ENCODE results near the gene CCDC85C.

CCDC85C gene

GRCh38 chr14:99549684-99550083, 54.3 kb downstream of the CCDC85C start:
- Histone ChIP-seq H3K4me1 (ENCODE audit: control insufficient read depth, insufficient read depth, low read length) (peaks cover 66% of the 10 kb centered on the region), H3K9ac (ENCODE audit: low read length) (no peak overlapping the region), H3K27me3 (ENCODE audit: control insufficient read depth, insufficient read depth, low read length) (no peaks in the 10 kb centered on the region), H3K27ac (ENCODE audit: low read depth, low read length) (peak overlapping the region; percentile 61), H3K4me3 (ENCODE audit: low read length) (no peak overlapping the region), H3K36me3 (ENCODE audit: control insufficient read depth, insufficient read depth, low read length) (no peaks in the 10 kb centered on the region)

GRCh38 chr14:99548871-99549515, 55.0 kb downstream of the CCDC85C start:
- peaks cover 63% of the 10 kb centered on the region for H3K4me1 ChIP-seq (ENCODE audit: control insufficient read depth, insufficient read depth, low read length)
- H3K27ac ChIP-seq (ENCODE audit: low read depth, low read length): peak overlapping the region; percentile 61
- H3K4me3 ChIP-seq (ENCODE audit: low read length): no peak overlapping the region
- H3K9ac ChIP-seq (ENCODE audit: low read length): no peak overlapping the region
- H3K36me3 ChIP-seq (ENCODE audit: control insufficient read depth, insufficient read depth, low read length): no peaks in the 10 kb centered on the region
- no peaks in the 10 kb centered on the region for H3K27me3 ChIP-seq (ENCODE audit: control insufficient read depth, insufficient read depth, low read length)

GRCh38 chr14:99548255-99548654, 55.8 kb downstream of the CCDC85C start:
- Histone ChIP-seq H3K27ac (ENCODE audit: low read depth, low read length) (peak overlapping the region; percentile 53), H3K4me1 (ENCODE audit: control insufficient read depth, insufficient read depth, low read length) (peaks cover 58% of the 10 kb centered on the region)

GRCh38 chr14:99546234-99546879, 57.6 kb downstream of the CCDC85C start:
- no peak overlapping the region for H3K9ac ChIP-seq (ENCODE audit: low read length)
- H3K27ac ChIP-seq (ENCODE audit: low read depth, low read length): peak overlapping the region; percentile 46
- peaks cover 48% of the 10 kb centered on the region for H3K4me1 ChIP-seq (ENCODE audit: control insufficient read depth, insufficient read depth, low read length)

More at GRCh38 chr14:99548255-99548654, 55.8 kb downstream of the CCDC85C start:
- Histone ChIP-seq H3K27me3 (ENCODE audit: control insufficient read depth, insufficient read depth, low read length) (no peaks in the 10 kb centered on the region), H3K36me3 (ENCODE audit: control insufficient read depth, insufficient read depth, low read length) (no peaks in the 10 kb centered on the region), H3K4me3 (ENCODE audit: low read length) (no peak overlapping the region), H3K9ac (ENCODE audit: low read length) (no peak overlapping the region)

GRCh38 chr14:99545586-99545985, 58.4 kb downstream of the CCDC85C start:
- H3K27ac ChIP-seq (ENCODE audit: low read depth, low read length): peak overlapping the region; percentile 21
- no peaks in the 10 kb centered on the region for H3K36me3 ChIP-seq (ENCODE audit: control insufficient read depth, insufficient read depth, low read length)
- no peak overlapping the region for H3K9ac ChIP-seq (ENCODE audit: low read length)
- no peaks in the 10 kb centered on the region for H3K27me3 ChIP-seq (ENCODE audit: control insufficient read depth, insufficient read depth, low read length)
- peaks cover 47% of the 10 kb centered on the region for H3K4me1 ChIP-seq (ENCODE audit: control insufficient read depth, insufficient read depth, low read length)
- H3K4me3 ChIP-seq (ENCODE audit: low read length): no peak overlapping the region

More at GRCh38 chr14:99546234-99546879, 57.6 kb downstream of the CCDC85C start:
- Histone ChIP-seq H3K27me3 (ENCODE audit: control insufficient read depth, insufficient read depth, low read length) (no peaks in the 10 kb centered on the region), H3K4me3 (ENCODE audit: low read length) (no peak overlapping the region), H3K36me3 (ENCODE audit: control insufficient read depth, insufficient read depth, low read length) (no peaks in the 10 kb centered on the region)

GRCh38 chr14:99544991-99545390, 59.0 kb downstream of the CCDC85C start:
- Histone ChIP-seq H3K4me3 (ENCODE audit: low read length) (no peak overlapping the region), H3K27ac (ENCODE audit: low read depth, low read length) (peak overlapping the region; percentile 21), H3K36me3 (ENCODE audit: control insufficient read depth, insufficient read depth, low read length) (no peaks in the 10 kb centered on the region), H3K4me1 (ENCODE audit: control insufficient read depth, insufficient read depth, low read length) (peaks cover 47% of the 10 kb centered on the region), H3K9ac (ENCODE audit: low read length) (no peak overlapping the region), H3K27me3 (ENCODE audit: control insufficient read depth, insufficient read depth, low read length) (no peaks in the 10 kb centered on the region)

- H3K4me1 ChIP-seq (ENCODE audit: control insufficient read depth, insufficient read depth, low read length): peaks cover 37% of the 10 kb centered on the region
- H3K9ac ChIP-seq (ENCODE audit: low read length): no peak overlapping the region
- no peaks in the 10 kb centered on the region for H3K36me3 ChIP-seq (ENCODE audit: control insufficient read depth, insufficient read depth, low read length)
- no peak overlapping the region for H3K4me3 ChIP-seq (ENCODE audit: low read length)
- no peaks in the 10 kb centered on the region for H3K27me3 ChIP-seq (ENCODE audit: control insufficient read depth, insufficient read depth, low read length)
- peak overlapping the region; percentile 5 for H3K27ac ChIP-seq (ENCODE audit: low read depth, low read length)
Observed at GRCh38 chr14:99543985-99544384, 60.0 kb downstream of the CCDC85C start.

GRCh38 chr14:99543370-99543769, 60.6 kb downstream of the CCDC85C start:
- Histone ChIP-seq H3K27me3 (ENCODE audit: control insufficient read depth, insufficient read depth, low read length) (no peaks in the 10 kb centered on the region), H3K4me3 (ENCODE audit: low read length) (no peak overlapping the region), H3K36me3 (ENCODE audit: control insufficient read depth, insufficient read depth, low read length) (no peaks in the 10 kb centered on the region), H3K9ac (ENCODE audit: low read length) (no peak overlapping the region), H3K4me1 (ENCODE audit: control insufficient read depth, insufficient read depth, low read length) (peaks cover 35% of the 10 kb centered on the region), H3K27ac (ENCODE audit: low read depth, low read length) (peak overlapping the region; percentile 5)

- Histone ChIP-seq H3K36me3 (ENCODE audit: control insufficient read depth, insufficient read depth, low read length) (no peaks in the 10 kb centered on the region), H3K27ac (ENCODE audit: low read depth, low read length) (no peak overlapping the region), H3K4me3 (ENCODE audit: low read length) (no peak overlapping the region), H3K4me1 (ENCODE audit: control insufficient read depth, insufficient read depth, low read length) (peaks cover 37% of the 10 kb centered on the region), H3K27me3 (ENCODE audit: control insufficient read depth, insufficient read depth, low read length) (no peaks in the 10 kb centered on the region), H3K9ac (ENCODE audit: low read length) (no peak overlapping the region)
Observed at GRCh38 chr14:99542566-99542965, 61.4 kb downstream of the CCDC85C start.

GRCh38 chr14:99541677-99542470, 62.1 kb downstream of the CCDC85C start:
- Histone ChIP-seq H3K36me3 (ENCODE audit: control insufficient read depth, insufficient read depth, low read length) (no peaks in the 10 kb centered on the region), H3K9ac (ENCODE audit: low read length) (no peak overlapping the region), H3K4me1 (ENCODE audit: control insufficient read depth, insufficient read depth, low read length) (peaks cover 41% of the 10 kb centered on the region), H3K27me3 (ENCODE audit: control insufficient read depth, insufficient read depth, low read length) (no peaks in the 10 kb centered on the region), H3K27ac (ENCODE audit: low read depth, low read length) (no peak overlapping the region), H3K4me3 (ENCODE audit: low read length) (no peak overlapping the region)

- Histone ChIP-seq H3K36me3 (ENCODE audit: control insufficient read depth, insufficient read depth, low read length) (no peaks in the 10 kb centered on the region), H3K4me1 (ENCODE audit: control insufficient read depth, insufficient read depth, low read length) (peaks cover 42% of the 10 kb centered on the region), H3K27me3 (ENCODE audit: control insufficient read depth, insufficient read depth, low read length) (no peaks in the 10 kb centered on the region), H3K27ac (ENCODE audit: low read depth, low read length) (no peak overlapping the region), H3K4me3 (ENCODE audit: low read length) (no peak overlapping the region), H3K9ac (ENCODE audit: low read length) (no peak overlapping the region)
Observed at GRCh38 chr14:99541211-99541610, 62.8 kb downstream of the CCDC85C start.

- H3K4me1 ChIP-seq (ENCODE audit: control insufficient read depth, insufficient read depth, low read length): peaks cover 38% of the 10 kb centered on the region
- no peaks in the 10 kb centered on the region for H3K36me3 ChIP-seq (ENCODE audit: control insufficient read depth, insufficient read depth, low read length)
- no peak overlapping the region for H3K4me3 ChIP-seq (ENCODE audit: low read length)
- no peak overlapping the region for H3K9ac ChIP-seq (ENCODE audit: low read length)
- no peak overlapping the region for H3K27ac ChIP-seq (ENCODE audit: low read depth, low read length)
- no peaks in the 10 kb centered on the region for H3K27me3 ChIP-seq (ENCODE audit: control insufficient read depth, insufficient read depth, low read length)
Observed at GRCh38 chr14:99540196-99541032, 63.6 kb downstream of the CCDC85C start.
